GM18505 (cell line): Measurements from ENCODE around the gene PTGES.
"Not testable (repeated sequence)": the region's sequence is repeated elsewhere in the genome, so short reads cannot be mapped to it uniquely, and the experiment has no call there.

Source experiments
- ATAC-seq: cut with Tn5 transposase; IDR thresholded peaks from one replicate; pipeline ENCODE4 v1.9.1; 2021; ENCODE audit not compliant: unreplicated experiment
- POLR2A ChIP-seq: IDR thresholded peaks from 4 replicates; pipeline ENCODE4 v1.6.1; 2011; ENCODE audit warnings: borderline replicate concordance; ENCODE audit not compliant: insufficient read depth, insufficient read length; ENCODE audit errors: extremely low read depth

PTGES gene

DNA sequence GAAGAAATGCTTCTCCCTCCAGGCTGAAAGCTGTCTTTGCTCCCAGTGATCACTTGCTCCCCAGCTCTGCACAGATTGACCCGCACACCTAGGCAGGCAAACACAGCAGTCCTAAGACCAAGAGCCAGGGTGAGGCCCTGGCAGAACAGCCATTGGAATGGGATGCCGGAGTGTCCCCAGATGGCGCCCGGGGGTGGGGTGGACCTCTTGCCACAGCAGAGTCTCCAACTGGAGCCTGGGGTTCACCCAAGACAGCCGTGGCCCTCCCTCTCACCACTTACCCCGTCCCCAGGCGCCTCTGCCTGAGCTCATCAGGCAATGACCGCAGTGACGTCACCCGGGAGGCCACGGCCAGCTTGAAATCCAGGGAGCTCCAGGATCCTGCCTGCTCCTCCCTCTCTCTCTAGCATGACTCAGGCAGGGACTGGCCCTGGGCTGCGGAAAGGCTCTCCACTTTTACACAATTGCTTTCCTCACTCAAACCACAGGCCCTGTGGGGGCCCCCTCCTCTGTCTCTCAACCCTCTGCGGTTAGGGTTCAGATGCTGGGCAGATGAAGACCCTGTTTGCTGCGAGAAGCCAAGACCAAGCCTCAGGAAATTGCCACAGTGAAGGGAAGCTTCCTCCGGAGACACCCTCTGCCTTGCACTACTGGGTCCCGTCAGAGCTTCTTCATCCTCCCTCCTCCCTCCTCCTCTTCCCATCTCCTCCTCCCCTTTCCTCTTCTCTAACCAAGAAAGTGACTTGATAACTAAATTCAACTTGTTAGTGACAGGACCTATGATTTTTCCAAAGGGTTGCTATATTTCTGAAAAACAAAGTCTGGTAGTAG is 24.3 kb upstream of the PTGES start:
- TF ChIP-seq POLR2A: no peak
- ATAC-seq: no peak

DNA sequence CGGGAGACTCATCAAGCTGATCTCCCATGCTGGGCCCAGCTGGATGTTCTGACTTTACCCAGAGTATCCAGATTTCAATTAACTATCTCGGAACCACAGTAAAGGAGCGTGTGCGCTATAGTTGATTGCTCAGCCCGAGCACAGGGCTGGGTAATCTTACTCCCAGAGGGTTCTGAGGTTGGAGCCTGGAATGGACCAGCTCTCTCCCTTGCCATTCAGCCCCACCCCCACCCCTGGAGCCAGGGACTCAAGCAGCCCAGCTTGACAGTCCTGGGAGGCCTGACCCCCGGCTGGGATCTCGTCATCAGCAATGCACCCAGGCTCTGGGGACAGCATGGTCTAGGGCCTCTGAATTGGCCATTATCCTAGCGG is 23.7 kb upstream of the PTGES start:
- TF ChIP-seq POLR2A: no peak
- ATAC-seq: no peak

DNA sequence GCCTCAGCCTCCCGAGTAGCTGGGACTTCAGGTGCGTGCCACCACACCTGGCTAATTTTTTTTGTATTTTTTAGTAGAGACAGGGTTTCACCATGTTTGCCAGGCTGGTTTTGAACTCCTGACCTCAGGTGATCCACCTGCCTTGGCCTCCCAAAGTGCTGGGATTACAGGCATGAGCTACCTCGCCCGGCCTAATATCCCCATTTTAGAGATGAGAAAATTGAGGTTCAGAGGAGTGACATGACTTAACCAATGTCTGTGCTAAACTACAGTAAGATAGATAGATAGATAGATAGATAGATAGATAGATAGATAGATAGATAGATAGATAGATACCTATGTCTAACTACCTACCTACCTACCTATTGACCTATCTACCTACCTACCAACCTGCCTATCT is 23.3 kb upstream of the PTGES start:
- not testable (repeated sequence) for ATAC-seq

DNA sequence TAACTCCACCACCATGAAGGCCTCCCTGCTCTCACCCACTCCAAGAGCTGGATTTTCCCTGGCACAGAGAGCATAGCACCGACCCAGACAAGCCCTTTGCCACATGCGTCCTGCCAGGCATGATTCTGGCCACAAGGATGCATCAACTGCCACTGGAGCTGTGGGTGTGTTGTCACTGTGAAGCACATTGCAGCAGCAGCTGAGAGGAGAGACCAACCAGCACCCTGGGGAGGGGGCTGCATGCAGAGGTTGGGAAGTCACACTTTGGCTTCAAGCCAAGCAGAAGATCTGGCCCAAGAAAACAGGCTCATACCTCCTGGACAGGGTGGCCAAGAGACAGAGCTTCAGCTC is 22.6 kb upstream of the PTGES start:
- no peak for ATAC-seq
- TF ChIP-seq POLR2A: no peak

DNA sequence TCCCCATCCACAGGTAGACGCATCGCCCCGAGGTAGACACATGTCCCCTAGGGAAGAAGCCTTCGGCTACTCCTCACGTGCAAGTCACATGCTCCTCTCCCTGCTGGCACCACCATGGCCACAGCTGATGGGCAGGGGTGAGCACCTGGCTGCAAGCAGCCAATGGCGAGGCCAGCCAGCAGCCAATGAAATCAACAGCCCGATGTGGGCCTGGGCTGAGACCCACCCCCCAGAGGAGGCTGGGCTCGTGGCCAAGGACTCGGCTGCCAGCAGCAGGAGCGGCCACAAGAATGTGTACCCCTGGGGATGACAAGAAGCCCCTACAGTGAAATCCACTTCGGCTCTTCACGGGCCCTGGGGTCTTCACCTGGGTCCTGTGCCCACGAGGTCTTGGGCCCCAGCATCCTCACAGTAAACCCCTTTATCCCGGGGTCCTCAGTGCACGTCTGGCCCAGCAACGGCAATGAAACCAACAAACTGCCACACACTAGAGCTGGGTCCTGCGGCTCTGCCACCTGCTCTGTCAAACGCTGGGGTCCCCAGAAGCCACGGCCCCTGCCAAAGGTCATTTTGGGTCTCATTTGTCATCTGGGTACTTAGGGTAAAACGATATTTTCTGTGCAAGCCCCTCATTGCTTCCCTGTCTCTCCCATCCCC is 22.1 kb upstream of the PTGES start:
- ATAC-seq: no peak
- no peak for TF ChIP-seq POLR2A

DNA sequence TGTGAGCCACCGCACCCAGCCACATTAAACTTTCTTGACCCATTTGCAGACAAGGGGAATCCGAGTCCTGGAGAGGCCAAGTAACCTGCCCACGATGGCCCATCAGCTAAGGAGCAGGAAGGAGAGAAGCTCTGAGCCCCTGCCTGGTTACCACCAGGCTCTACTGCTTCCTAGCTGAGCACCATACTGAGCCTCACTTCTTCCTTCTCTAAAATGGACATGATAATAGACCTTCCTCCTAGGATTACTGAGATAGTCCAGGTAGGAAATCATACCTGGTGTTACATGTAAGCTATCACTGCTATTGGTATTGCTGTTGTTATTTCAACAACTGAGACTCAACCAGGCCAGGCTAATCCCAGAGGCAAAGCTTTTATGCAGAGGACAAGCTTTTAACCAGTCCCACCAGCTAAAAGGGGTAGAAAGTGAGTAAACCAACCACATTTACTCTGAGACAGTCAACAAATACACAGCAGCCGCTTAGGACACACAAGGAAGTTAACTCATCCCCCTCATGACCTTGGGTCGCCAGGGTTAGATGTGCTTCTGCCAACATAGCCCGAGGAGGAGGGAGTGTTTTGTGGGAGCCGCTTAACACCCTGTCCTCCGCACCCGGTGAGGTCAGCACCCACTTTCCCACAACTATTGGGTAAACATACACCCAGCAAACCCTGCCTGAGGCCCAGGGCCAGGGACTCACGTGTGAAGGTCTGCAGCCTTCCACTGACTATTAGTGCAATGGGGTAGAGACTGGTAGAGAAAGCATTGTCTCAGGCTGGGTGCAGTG is 20.6 kb upstream of the PTGES start:
- no peak for TF ChIP-seq POLR2A
- ATAC-seq: no peak

DNA sequence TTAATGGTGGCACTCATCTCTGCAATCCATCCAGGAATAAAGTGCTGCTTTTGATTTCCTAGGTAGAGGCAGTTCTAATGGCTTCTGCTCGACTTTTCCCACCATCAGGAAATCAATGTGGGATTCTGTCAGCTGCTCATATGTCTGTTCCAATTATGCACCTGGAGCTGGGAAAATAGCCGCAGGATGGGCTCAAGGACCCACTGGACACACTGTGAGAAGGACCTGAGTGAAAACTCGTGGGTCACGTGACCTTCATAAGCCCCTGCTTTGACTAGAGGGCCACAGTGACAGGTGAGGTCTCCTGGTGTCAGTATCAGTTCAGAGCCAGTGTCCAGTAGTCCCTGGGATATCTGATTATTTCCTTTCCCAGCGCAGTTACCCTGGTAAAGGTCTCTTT is 17.9 kb upstream of the PTGES start:
- no peak for TF ChIP-seq POLR2A

DNA sequence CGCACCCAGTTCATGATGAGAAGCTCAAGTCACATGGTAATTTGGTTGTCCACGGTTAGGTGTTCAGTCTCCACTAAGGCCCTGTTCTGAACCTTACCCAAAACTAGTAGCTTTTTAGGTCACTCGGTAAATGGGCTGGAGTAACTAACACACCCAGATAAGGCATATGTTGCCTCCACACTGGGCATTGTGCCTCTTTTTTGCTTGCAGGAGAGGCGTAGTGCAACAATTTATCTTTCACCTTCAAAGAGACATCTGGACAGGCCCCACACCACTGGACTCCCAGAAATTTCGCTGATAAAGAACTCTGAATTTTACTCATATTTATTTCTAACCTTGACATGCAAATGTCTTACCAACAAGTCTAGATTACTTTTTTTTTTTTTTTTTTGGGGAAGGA is 16.8 kb upstream of the PTGES start:
- TF ChIP-seq POLR2A: no peak
- no peak for ATAC-seq

More for the DNA sequence above, 17.9 kb upstream of the PTGES start:
- ATAC-seq: no peak

DNA sequence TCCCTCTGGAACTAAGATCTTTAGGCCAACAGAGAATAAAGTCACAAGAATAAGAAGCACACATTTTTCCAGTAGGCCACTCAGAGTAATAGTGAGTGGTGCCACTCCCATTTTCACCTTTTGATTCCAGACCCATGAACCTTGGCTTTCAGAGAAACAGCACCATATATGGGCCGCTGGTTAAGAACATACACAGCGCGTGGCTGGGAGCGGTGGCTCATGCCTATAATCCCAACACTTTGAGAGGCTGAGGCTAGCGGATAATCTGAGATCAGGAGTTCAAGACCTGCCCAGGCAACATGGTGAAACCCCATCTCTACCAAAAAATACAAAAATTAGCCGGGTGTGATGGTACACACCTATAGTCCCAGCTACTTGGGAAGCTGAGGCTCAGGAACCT is 15.6 kb upstream of the PTGES start:
- no peak for TF ChIP-seq POLR2A

DNA sequence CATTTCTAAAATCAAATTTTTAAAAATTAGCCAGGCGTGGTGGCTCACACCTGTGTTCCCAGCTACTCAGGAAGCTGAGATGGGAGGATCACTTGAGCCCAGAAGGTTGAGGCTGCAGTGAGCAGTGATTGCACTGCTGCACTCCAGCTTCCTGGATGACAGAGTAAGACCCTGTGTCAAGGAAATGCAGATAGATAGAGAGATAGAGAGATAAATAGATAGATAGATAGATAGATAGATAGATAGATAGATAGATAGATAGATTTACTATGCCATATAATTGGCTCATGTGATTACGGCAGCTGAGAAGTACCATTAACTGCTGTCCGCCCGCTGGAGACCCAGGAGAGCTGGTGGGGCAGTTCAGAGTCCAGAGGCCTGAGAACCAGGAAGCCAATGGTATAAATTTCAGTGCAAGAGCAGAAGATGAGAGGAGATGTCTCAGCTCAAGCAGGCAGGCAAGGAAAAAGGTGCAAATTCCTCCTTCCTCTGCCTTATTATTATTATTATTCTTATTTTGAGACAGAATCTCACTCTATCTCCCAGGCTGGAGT is 13.0 kb upstream of the PTGES start:
- no peak for TF ChIP-seq POLR2A
- no peak for ATAC-seq

More for the DNA sequence above, 15.6 kb upstream of the PTGES start:
- ATAC-seq: no peak

DNA sequence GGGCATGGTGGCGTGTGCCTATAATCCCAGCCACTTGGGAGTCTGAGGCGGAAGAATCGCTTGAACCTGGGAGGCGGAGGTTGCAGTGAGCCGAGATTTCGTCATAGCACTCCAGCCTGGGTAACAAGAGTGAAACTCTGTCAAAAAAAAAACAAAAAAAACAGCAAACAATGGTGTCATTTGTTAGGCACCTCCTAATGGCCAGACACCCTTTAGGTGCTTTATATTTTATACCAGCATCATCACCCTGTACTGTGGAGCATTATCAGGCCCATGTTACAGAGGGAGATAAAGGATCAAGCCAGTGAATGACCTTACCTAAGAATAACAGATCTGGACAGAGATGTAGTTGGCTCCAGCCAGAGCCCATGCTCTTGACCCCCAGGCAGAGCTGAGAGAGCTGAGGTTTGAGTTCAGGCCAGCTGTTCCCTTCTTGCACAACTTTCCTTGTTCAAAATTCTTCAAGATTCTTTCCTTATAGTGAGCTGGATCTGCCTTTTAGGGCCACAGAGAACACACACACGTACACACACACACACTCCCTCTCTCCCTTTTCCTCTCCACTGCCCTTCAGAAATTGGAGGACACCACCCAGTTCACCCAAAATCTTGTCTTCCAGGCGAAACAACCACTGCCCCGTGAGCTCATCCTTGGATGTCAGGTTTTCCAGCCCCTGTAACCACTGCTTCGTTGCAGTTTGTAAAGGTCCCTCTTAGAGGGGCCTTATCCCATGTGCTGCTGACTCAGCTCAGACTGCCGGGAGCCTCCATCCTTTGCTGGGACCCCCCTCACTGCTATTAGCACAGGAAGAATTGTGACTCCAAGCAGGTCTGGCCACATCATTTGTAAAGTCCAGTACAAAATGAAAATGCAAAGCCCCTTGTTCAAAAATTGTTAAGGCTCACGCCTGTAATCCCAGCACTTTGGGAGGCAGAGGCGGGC is 10.4 kb upstream of the PTGES start:
- no peak for ATAC-seq
- no peak for TF ChIP-seq POLR2A

DNA sequence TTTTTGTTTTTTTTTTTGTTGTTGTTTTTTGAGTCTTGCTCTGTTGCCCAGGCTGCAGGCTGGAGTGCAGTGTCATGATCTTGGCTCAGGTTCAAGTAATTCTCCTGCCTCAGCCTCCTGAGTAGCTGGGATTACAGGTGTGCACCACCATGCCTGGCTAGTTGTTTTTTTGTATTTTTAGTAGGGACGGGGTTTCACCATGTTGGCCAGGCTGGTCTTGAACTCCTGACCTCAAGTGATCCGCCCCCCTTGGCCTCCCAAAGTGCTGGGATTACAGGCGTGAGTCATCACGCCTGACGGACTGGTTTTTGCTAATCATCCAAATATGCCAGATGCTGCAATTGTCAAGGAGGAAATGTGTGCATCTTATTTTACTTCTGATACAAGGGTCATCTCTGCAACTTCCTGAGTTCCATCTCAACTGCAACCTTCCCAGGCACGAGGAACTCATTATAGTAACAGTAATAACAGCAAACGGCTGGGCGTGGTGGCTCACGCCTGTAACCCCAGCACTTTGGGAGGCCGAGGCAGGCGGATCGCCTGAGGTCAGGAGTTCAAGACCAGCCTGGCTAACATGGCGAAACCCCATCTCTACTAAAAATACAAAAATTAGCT is 9.6 kb upstream of the PTGES start:
- not testable (repeated sequence) for ATAC-seq
